HFFc6 (cell line): Measurements from ENCODE around the gene ZNF382. TPM values are rescaled to one million over a fixed set of nuclear protein-coding genes. Genes with fewer than 3 reads are reported as not detected.
A peak's percentile ranks its signal among the peaks of the same experiment; 100 is the strongest.
"Not testable (repeated sequence)": the region's sequence is repeated elsewhere in the genome, so short reads cannot be mapped to it uniquely, and the experiment has no call there.

Experiments
- DNase-seq: peaks from one replicate; pipeline ENCODE4 v3.0.0-alpha.2; 2018
- H3K27ac Mint-ChIP-seq: 2 replicates; pipeline ENCODE4 v1.8.0; 2020; ENCODE audit warnings: mild to moderate bottlenecking, mixed read lengths
- H3K27me3 Mint-ChIP-seq: 2 replicates; pipeline ENCODE4 v1.8.0; 2021; ENCODE audit warnings: mild to moderate bottlenecking, moderate library complexity, mixed read lengths; ENCODE audit not compliant: insufficient read depth
- H3K36me3 Mint-ChIP-seq: 2 replicates; pipeline ENCODE4 v1.8.0; 2021; ENCODE audit warnings: low read depth, mixed read lengths
- H3K4me1 Mint-ChIP-seq: 2 replicates; pipeline ENCODE4 v1.8.0; 2020; ENCODE audit warnings: low read depth, mixed read lengths
- H3K4me3 Mint-ChIP-seq: 2 replicates; pipeline ENCODE4 v1.8.0; 2020; ENCODE audit warnings: mild to moderate bottlenecking, moderate library complexity, mixed read lengths
- H3K9me3 Mint-ChIP-seq: 2 replicates; pipeline ENCODE4 v1.8.0; 2020; ENCODE audit warnings: mild to moderate bottlenecking, mixed read lengths
- total RNA-seq, 6 experiments: library from RNA; stranded (reverse); fragmentation: NEBNext Ultra II Directional; extraction: Animal tissue kit (Norgen Biotek cat#: 25700); gene quantifications; 2 replicates in 1 of 6; 3 replicates in 5 of 6; pipeline ENCODE4 v1.2.3, GENCODE V29; 2021
- TF ChIP-seq, protein P1 (sequence below): fragments of 200-600 bp; sonication (generic); IDR thresholded peaks from 2 replicates; pipeline ENCODE4 v1.5.0; 2021; ENCODE audit warnings: antibody characterized with exemption, mild to moderate bottlenecking

Gene ZNF382
- total RNA-seq, 6 experiments from 2014 or later: 1.5 to 3.6 (median 2.5) TPM

GRCh38 chr19:36574741-36575140, 30.4 kb upstream of the ZNF382 start:
- TF ChIP-seq, protein P1, sequence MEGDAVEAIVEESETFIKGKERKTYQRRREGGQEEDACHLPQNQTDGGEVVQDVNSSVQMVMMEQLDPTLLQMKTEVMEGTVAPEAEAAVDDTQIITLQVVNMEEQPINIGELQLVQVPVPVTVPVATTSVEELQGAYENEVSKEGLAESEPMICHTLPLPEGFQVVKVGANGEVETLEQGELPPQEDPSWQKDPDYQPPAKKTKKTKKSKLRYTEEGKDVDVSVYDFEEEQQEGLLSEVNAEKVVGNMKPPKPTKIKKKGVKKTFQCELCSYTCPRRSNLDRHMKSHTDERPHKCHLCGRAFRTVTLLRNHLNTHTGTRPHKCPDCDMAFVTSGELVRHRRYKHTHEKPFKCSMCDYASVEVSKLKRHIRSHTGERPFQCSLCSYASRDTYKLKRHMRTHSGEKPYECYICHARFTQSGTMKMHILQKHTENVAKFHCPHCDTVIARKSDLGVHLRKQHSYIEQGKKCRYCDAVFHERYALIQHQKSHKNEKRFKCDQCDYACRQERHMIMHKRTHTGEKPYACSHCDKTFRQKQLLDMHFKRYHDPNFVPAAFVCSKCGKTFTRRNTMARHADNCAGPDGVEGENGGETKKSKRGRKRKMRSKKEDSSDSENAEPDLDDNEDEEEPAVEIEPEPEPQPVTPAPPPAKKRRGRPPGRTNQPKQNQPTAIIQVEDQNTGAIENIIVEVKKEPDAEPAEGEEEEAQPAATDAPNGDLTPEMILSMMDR: no peak
- Mint-ChIP-seq H3K36me3 (peaks cover 79% of the 10 kb centered on the region), H3K27ac (peak overlapping the region; percentile 19; the same call in 1 of the 2 replicates), H3K27me3 (peaks cover 2% of the 10 kb centered on the region; the same call in 1 of the 2 replicates), H3K4me1 (peaks cover 30% of the 10 kb centered on the region), H3K9me3 (peaks cover 40% of the 10 kb centered on the region), H3K4me3 (peak overlapping the region; percentile 98)
- DNase-seq: no peak

DNA sequence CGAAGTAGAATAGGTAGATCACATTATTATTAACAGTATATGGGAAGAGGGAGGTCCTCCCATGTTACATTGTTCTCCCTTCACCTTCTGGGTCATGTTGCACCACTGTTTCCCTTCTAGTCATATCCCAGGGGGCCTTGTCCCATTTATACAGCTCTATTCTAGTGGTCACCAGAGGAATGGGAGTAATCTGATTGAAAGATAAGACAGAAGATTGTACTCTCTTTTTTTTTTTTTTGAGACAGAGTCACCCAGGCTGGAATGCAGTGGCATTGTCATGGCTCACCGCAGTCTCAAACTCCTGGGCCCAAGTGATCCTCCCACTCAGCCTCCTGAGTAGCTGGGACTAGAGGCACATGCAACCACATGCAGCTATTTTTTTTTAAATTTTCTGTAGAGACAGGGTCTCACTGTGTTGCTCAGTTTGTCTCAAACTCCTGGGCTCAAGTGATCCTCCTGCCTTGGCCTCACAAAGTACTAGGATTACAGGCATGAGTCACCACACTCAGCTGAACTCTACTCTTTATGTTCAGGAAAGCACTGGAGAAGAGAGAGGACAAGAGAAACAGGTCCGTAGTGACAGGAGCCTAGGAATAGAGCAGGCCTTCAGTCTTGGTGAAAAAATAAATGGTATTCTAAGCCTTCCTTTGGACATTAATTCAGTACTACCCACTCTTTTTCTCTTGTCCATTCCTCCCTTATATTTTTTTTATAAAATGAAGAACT, 27.7 kb upstream of the ZNF382 start:
- TF ChIP-seq, protein P1: no peak
- H3K4me3 Mint-ChIP-seq: no peak overlapping the region
- peaks cover 22% of the 10 kb centered on the region for H3K4me1 Mint-ChIP-seq
- DNase-seq: no peak
- peaks cover 84% of the 10 kb centered on the region for H3K36me3 Mint-ChIP-seq
- H3K9me3 Mint-ChIP-seq: peaks cover 58% of the 10 kb centered on the region
- peaks cover 4% of the 10 kb centered on the region; the same call in 1 of the 2 replicates for H3K27me3 Mint-ChIP-seq
- H3K27ac Mint-ChIP-seq: no peak overlapping the region

- peaks cover 79% of the 10 kb centered on the region for H3K36me3 Mint-ChIP-seq
- DNase-seq: no peak
- H3K9me3 Mint-ChIP-seq: peaks cover 55% of the 10 kb centered on the region
- H3K4me1 Mint-ChIP-seq: peaks cover 9% of the 10 kb centered on the region
- H3K27ac Mint-ChIP-seq: no peak overlapping the region
- peaks cover 1% of the 10 kb centered on the region; the same call in 1 of the 2 replicates for H3K27me3 Mint-ChIP-seq
- no peak overlapping the region for H3K4me3 Mint-ChIP-seq
- TF ChIP-seq, protein P1: no peak
Observed at GRCh38 chr19:36579255-36579654, 25.9 kb upstream of the ZNF382 start.

- H3K4me1 Mint-ChIP-seq: peaks cover 14% of the 10 kb centered on the region
- H3K36me3 Mint-ChIP-seq: peaks cover 24% of the 10 kb centered on the region
- H3K27me3 Mint-ChIP-seq, H3K27ac Mint-ChIP-seq, DNase-seq, H3K4me3 Mint-ChIP-seq: not testable (repeated sequence)
- peaks cover 53% of the 10 kb centered on the region for H3K9me3 Mint-ChIP-seq
Observed at GRCh38 chr19:36602681-36603080, 2.4 kb upstream of the ZNF382 start.

DNA sequence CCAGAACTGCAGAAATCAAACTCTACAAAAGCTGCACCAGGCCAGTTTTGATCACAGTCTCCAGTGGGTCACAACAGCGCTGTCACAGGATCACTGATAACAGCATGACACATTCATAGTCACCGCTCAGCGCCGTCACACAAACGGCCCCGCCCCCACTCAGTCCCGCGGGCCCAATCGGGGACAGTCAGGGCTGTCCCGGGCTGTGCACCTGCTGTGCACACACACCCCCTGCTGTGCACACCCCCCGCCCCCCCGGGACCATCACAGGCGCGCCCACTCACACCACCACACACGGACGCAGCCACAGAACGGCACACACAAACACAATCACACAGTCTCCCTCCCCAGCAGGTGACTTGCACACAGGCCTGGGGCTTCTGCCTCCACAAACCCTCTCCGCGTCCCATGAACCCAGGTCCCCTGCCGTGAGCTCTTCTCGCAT, 435 bp upstream of the ZNF382 start:
- H3K27me3 Mint-ChIP-seq: peaks cover 1% of the 10 kb centered on the region; the same call in 1 of the 2 replicates
- DNase-seq: peak; percentile 23
- H3K27ac Mint-ChIP-seq: peak overlapping the region; percentile 56
- peaks cover 39% of the 10 kb centered on the region for H3K36me3 Mint-ChIP-seq
- peak overlapping the region; percentile 91 for H3K4me3 Mint-ChIP-seq
- H3K4me1 Mint-ChIP-seq: peaks cover 14% of the 10 kb centered on the region
- peaks cover 61% of the 10 kb centered on the region for H3K9me3 Mint-ChIP-seq
- TF ChIP-seq, protein P1: no peak

DNA sequence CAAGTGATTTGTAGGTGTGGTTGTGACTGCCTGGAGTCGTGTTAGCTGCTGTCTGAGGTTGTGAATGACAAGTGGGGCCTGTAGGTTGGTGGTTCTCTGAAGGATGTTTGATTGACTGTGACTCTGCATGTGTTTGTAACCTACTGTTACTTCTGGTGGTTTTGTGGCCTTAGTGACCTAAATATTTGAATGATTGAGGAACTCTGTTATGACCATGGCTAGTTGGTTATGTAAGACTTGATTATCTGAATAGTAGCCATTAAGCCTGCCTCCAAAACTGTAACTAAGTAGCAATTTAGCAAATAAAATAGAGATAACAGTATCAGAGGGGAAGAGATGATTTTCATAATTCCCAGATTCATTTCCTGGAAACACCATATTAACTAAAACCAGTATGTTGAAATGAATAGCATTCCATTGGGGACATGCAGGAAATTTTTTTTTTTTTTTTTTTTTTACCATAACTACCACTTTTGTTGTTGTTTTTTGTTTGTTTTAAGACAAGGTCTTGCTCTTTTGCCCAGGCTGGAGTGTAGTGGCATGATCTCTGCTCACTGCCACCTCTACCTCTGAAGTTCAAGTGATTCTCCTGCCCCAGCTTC, 865 bp downstream of the ZNF382 start:
- no peak for DNase-seq
- Mint-ChIP-seq H3K4me3 (peak overlapping the region; percentile 91), H3K27me3 (peaks cover 1% of the 10 kb centered on the region; the same call in 1 of the 2 replicates), H3K27ac (peak overlapping the region; percentile 56), H3K9me3 (peaks cover 56% of the 10 kb centered on the region), H3K36me3 (peaks cover 43% of the 10 kb centered on the region), H3K4me1 (peaks cover 14% of the 10 kb centered on the region)
- TF ChIP-seq, protein P1: no peak
